Testis (tissue), 2 donors: ENCODE data around the gene CDC25B.

Experiments
- POLR2A ChIP-seq: fragments of 450-650 bp; IDR thresholded peaks from one replicate; pipeline ENCODE4 v1.6.1; 2017; ENCODE audit warnings: antibody characterized with exemption, mild to moderate bottlenecking, moderate library complexity
- TF ChIP-seq, protein P1 (sequence below), 3 experiments: fragments of 450-650 bp in 2 of 3; fragments of 200-600 bp in 1 of 3; sonication (generic) in 1 of 3; IDR thresholded peaks; one replicate each; pipeline ENCODE4 v1.5.1; 2016 to 2019; ENCODE audit warnings: antibody characterized with exemption in 3 of 3, mild to moderate bottlenecking in 2 of 3, moderate library complexity in 1 of 3

DNA sequence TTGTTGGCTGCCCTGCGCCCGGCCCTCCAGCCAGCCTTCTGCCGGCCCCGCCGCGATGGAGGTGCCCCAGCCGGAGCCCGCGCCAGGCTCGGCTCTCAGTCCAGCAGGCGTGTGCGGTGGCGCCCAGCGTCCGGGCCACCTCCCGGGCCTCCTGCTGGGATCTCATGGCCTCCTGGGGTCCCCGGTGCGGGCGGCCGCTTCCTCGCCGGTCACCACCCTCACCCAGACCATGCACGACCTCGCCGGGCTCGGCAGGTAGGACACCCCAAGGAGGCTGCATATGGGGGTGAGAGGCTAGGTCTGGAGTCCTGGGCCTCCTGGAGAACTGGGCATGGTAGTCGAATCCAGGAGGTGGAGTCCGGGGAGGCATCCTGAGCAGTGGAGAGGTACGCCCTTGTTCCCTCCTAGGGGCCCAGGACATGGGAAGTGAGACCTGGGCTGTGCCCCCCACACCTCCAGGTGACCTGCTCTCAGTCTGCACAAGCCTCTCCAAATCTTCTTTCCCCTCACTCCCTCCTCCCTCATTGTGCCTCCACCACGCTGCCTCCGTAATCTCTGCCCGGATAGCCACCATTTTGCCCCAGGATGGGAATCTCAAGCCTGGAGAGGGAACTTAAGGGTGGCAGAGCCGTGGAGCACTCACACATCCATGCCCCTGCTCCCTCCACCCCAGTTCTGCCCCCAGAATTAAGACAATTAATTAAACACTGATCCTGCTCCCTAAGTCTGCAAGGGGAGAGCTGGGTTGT lies 541 bp downstream of the CDC25B start:
- TF ChIP-seq, protein P1, sequence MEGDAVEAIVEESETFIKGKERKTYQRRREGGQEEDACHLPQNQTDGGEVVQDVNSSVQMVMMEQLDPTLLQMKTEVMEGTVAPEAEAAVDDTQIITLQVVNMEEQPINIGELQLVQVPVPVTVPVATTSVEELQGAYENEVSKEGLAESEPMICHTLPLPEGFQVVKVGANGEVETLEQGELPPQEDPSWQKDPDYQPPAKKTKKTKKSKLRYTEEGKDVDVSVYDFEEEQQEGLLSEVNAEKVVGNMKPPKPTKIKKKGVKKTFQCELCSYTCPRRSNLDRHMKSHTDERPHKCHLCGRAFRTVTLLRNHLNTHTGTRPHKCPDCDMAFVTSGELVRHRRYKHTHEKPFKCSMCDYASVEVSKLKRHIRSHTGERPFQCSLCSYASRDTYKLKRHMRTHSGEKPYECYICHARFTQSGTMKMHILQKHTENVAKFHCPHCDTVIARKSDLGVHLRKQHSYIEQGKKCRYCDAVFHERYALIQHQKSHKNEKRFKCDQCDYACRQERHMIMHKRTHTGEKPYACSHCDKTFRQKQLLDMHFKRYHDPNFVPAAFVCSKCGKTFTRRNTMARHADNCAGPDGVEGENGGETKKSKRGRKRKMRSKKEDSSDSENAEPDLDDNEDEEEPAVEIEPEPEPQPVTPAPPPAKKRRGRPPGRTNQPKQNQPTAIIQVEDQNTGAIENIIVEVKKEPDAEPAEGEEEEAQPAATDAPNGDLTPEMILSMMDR (IDR thresholded peaks at IDR 0.05) = no peak
- TF ChIP-seq POLR2A = no peak
